SU-DHL-6 (cell line): ENCODE results near the gene FBXL20.

Experiments
- H2AFZ ChIP-seq: fragments of 200-600 bp; sonication (generic); 2 replicates; pipeline ENCODE4 v1.6.1; 2014; ENCODE audit warnings: low read depth, mild to moderate bottlenecking, moderate library complexity, mixed read lengths, antibody characterized with exemption, low read length; ENCODE audit not compliant: severe bottlenecking
- H3F3A ChIP-seq: fragments of 200-600 bp; shearing (Covaris generic); 2 replicates; pipeline ENCODE4 v1.6.0; 2016; ENCODE audit warnings: antibody characterized with exemption, mild to moderate bottlenecking; ENCODE audit not compliant: insufficient read depth
- H3K27ac ChIP-seq: fragments of 200-600 bp; sonication (generic); 2 replicates; pipeline ENCODE4 v1.5.1; 2016; ENCODE audit warnings: low read depth, mild to moderate bottlenecking, low read length, moderate library complexity, mixed read lengths
- H3K27me3 ChIP-seq: fragments of 200-600 bp; sonication (generic), shearing (Covaris generic); 2 replicates; pipeline ENCODE4 v1.6.0; 2014; ENCODE audit warnings: mild to moderate bottlenecking, low read length
- H3K36me3 ChIP-seq: fragments of 200-600 bp; sonication (generic); 2 replicates; pipeline ENCODE4 v1.6.1; 2014; ENCODE audit warnings: mild to moderate bottlenecking, low read length, mixed read lengths
- H3K4me2 ChIP-seq: fragments of 300-600, 200-600 bp; shearing (Covaris generic), sonication (generic); 2 replicates; pipeline ENCODE4 v1.6.0; 2014; ENCODE audit warnings: low read length, low read depth, mild to moderate bottlenecking; ENCODE audit not compliant: poor library complexity, severe bottlenecking
- H3K4me3 ChIP-seq: fragments of 200-600 bp; sonication (generic); 2 replicates; pipeline ENCODE4 v1.5.1; 2014; ENCODE audit warnings: antibody characterized with exemption, low read length, mild to moderate bottlenecking, mixed read lengths; ENCODE audit not compliant: insufficient read depth, poor library complexity, severe bottlenecking
- H3K79me2 ChIP-seq: fragments of 200-600 bp; sonication (generic); 2 replicates; pipeline ENCODE4 v1.6.1; 2014; ENCODE audit warnings: mild to moderate bottlenecking, low read length, moderate library complexity; ENCODE audit not compliant: insufficient read depth
- H3K9ac ChIP-seq: fragments of 200-600 bp; sonication (generic); 2 replicates; pipeline ENCODE4 v1.7.0; 2014; ENCODE audit warnings: mild to moderate bottlenecking, low read length
- H3K9me2 ChIP-seq: fragments of 200-600 bp; sonication (generic); replicated peaks from 2 replicates; pipeline ENCODE4 v1.6.1; 2014; ENCODE audit warnings: low read length; ENCODE audit not compliant: insufficient read depth
- H3K9me3 ChIP-seq: fragments of 200-600 bp; sonication (generic); 2 replicates; pipeline ENCODE4 v1.6.1; 2014; ENCODE audit warnings: low read length, mixed read lengths; ENCODE audit not compliant: insufficient read depth
- H4K20me1 ChIP-seq: fragments of 200-600 bp; sonication (generic); 2 replicates; pipeline ENCODE4 v1.6.1; 2014; ENCODE audit warnings: low read depth, mild to moderate bottlenecking, antibody characterized with exemption, low read length, moderate library complexity, mixed read lengths
- EZH2phosphoT487 ChIP-seq: fragments of 200-600 bp; sonication (generic), shearing (Covaris generic); conservative IDR thresholded peaks from 2 replicates; pipeline ENCODE4 v1.6.1; 2018; ENCODE audit warnings: mild to moderate bottlenecking, antibody characterized with exemption, low read length, moderate library complexity, mixed read lengths
- TF ChIP-seq, protein P1 (sequence below): fragments of 200-600 bp; sonication (generic); IDR thresholded peaks from one replicate; pipeline ENCODE4 v1.5.1; 2017; ENCODE audit warnings: antibody characterized with exemption, mild to moderate bottlenecking, low read length, moderate library complexity; ENCODE audit not compliant: insufficient read depth, poor library complexity, severe bottlenecking

The FBXL20 gene

DNA sequence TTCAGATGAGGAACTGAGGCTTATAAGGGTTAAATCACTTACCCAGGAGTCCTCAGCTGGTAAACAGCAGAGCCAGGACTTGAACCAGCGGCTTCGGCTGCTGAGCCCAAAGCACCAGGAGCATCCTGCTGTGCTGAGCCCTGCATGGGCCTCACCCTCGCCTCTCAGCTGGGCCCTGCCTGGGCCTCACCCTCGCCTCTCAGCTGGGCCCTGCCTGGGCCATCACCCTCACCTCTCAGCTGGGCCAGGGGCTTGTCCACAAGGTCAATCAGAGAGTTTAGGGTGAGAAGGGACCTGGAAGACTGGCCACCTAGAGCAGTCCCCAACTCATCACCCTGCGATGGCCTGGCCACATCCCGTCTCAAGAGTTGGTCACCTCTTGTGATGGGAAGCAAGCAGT, 179.9 kb downstream of the FBXL20 start:
- Histone ChIP-seq H3K9me2 (no peaks in the 10 kb centered on the region), H4K20me1 (no peaks in the 10 kb centered on the region), H3K4me2 (no peak overlapping the region), H3K27me3 (no peaks in the 10 kb centered on the region; the same call in 1 of the 2 replicates), H3K4me3 (no peak overlapping the region), H3K9me3 (no peaks in the 10 kb centered on the region), H3K36me3 (no peaks in the 10 kb centered on the region), H3F3A (no peaks in the 10 kb centered on the region), H3K9ac (no peak overlapping the region), H3K27ac (no peak overlapping the region), H2AFZ (no peak overlapping the region), H3K79me2 (no peaks in the 10 kb centered on the region)
- TF ChIP-seq, protein P1, sequence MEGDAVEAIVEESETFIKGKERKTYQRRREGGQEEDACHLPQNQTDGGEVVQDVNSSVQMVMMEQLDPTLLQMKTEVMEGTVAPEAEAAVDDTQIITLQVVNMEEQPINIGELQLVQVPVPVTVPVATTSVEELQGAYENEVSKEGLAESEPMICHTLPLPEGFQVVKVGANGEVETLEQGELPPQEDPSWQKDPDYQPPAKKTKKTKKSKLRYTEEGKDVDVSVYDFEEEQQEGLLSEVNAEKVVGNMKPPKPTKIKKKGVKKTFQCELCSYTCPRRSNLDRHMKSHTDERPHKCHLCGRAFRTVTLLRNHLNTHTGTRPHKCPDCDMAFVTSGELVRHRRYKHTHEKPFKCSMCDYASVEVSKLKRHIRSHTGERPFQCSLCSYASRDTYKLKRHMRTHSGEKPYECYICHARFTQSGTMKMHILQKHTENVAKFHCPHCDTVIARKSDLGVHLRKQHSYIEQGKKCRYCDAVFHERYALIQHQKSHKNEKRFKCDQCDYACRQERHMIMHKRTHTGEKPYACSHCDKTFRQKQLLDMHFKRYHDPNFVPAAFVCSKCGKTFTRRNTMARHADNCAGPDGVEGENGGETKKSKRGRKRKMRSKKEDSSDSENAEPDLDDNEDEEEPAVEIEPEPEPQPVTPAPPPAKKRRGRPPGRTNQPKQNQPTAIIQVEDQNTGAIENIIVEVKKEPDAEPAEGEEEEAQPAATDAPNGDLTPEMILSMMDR: no peak
- TF ChIP-seq EZH2phosphoT487: no peak

DNA sequence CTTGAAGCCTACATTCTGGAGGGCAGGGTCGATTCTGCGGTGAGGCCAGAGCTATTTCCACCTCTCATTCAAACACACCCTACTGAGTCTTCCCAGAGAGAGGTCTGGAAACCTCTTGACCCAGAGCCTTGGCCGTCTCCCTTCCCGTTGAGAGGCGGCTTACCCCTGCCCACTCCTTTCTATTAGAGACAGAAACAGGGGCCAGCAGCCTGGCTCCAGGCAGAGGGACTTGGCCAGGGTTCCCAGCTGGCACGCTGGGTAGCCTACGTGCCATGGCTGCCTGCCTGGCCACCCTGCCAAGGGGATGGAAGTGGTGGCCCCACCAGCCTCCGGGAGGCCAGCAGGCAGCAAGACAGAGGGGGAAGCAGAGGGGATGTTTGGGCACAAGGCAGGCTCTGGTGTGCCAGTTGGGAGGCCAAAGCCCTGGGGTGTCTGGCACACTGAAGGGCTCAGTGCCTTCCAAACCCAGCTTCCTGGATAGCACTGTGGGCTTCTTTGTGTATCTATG, 181.7 kb downstream of the FBXL20 start:
- Histone ChIP-seq H3K27me3 (no peaks in the 10 kb centered on the region; the same call in 1 of the 2 replicates), H3K9ac (no peak overlapping the region), H4K20me1 (no peaks in the 10 kb centered on the region), H3K27ac (no peak overlapping the region), H3K9me2 (no peaks in the 10 kb centered on the region), H3K9me3 (no peaks in the 10 kb centered on the region), H2AFZ (no peak overlapping the region), H3K4me2 (no peak overlapping the region), H3K4me3 (no peak overlapping the region), H3K79me2 (no peaks in the 10 kb centered on the region), H3K36me3 (no peaks in the 10 kb centered on the region), H3F3A (no peaks in the 10 kb centered on the region)
- TF ChIP-seq, protein P1: no peak
- no peak for TF ChIP-seq EZH2phosphoT487

DNA sequence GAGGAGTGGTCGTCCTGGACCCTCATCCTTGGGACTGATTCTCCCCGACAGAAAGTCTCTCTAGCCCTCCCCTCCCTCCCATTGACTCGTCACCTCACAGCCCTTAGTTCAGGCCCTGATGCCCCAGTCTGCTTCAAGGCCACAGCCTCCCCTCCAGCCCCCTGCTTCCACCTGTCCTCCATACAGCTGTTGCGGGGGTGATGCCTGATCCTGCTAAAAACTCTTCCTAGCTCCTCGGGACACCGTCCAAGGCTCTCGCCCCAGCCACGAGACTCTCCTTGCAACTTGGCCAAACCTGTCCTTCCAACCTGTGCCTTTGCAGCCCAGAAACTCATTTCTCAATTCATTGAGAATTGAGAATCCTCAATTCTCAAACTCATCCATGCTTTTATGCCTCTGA, 182.5 kb downstream of the FBXL20 start:
- Histone ChIP-seq H3K79me2 (no peaks in the 10 kb centered on the region), H4K20me1 (no peaks in the 10 kb centered on the region)

More for the DNA sequence above, 182.5 kb downstream of the FBXL20 start:
- Histone ChIP-seq H3K4me3 (no peak overlapping the region), H3K9me3 (no peaks in the 10 kb centered on the region), H3F3A (no peaks in the 10 kb centered on the region), H3K27me3 (no peaks in the 10 kb centered on the region; the same call in 1 of the 2 replicates), H3K4me2 (no peak overlapping the region), H3K9me2 (no peaks in the 10 kb centered on the region), H3K36me3 (no peaks in the 10 kb centered on the region), H3K9ac (no peak overlapping the region), H2AFZ (no peak overlapping the region), H3K27ac (no peak overlapping the region)
- no peak for TF ChIP-seq EZH2phosphoT487
- TF ChIP-seq, protein P1: no peak
